Iris pigment epithelial cell (primary cell): ENCODE measurements around the gene GPLD1.

ENCODE experiments used
- DNase-seq: peaks from one replicate; pipeline ENCODE4 v3.0.0-alpha.2; 2011; ENCODE audit warnings: low read depth

GPLD1 gene

GRCh38 chr6:24382220-24382540, 107.2 kb downstream of the GPLD1 start:
- no peak for DNase-seq

- no peak for DNase-seq
Measured at GRCh38 chr6:24381476-24382219, 107.7 kb downstream of the GPLD1 start.

- DNase-seq: no peak
Measured at GRCh38 chr6:24378473-24379097, 110.8 kb downstream of the GPLD1 start.
